ENCODE results near the gene PDE4C. TPM values are rescaled to one million over a fixed set of nuclear protein-coding genes. Genes with fewer than 3 reads are reported as not detected.
A peak's percentile ranks its signal among the peaks of the same experiment; 100 is the strongest.

PDE4C gene
- total RNA-seq, 1 donor from 2014 or later: 2.1 TPM

DNA sequence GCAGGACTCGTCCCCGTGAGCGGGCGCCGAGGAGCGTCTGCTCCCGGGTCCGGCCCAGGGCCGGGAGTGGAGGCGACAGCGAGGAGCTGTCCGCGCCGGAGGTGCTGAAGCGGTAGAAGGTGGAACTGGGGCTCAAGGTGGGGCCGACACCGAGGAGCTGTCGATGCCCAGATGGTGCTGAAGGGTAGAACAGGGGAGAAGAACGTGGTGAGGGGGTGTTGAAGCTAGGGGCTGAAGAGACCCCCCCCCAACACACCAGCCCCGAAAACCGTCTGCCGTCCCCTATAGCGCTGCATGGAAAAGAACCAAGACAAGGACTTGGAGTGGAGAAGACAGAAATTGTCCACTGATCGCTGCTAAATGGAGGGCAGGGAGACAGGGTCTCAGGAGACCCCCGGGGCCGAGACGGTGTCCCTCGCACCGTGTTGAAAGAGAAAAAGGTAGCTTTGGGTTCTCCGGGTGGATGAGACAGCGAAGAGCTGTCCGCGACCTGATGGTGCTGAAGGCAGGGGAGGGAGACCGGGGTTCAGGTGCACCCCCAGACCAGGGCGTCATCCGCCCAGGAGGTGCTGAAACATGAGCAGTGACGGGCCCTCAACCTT, 7.1 kb upstream of the PDE4C start:
- no peak overlapping the region for H3K27ac ChIP-seq (ENCODE audit: low read depth, low read length)
- H3K4me1 ChIP-seq (ENCODE audit: control insufficient read depth in 3 of 3, insufficient read depth in 3 of 3, low read length in 3 of 3): peaks cover 4 to 12% (median 9%) of the 10 kb centered on the region in 3 donors
- no peak overlapping the region for H3K4me3 ChIP-seq (ENCODE audit: low read length in 3 of 3)
- peaks cover 0 to 8% (median 0%) of the 10 kb centered on the region in 3 donors for H3K9me3 ChIP-seq (ENCODE audit: control insufficient read depth in 3 of 3, low read length in 3 of 3)
- no peak overlapping the region for H3K9ac ChIP-seq (ENCODE audit: low read depth in 1 of 3, low read length in 3 of 3)
- peaks cover 16 to 39% (median 22%) of the 10 kb centered on the region in 3 donors for H3K27me3 ChIP-seq (ENCODE audit: control insufficient read depth in 3 of 3, insufficient read depth in 3 of 3, low read length in 3 of 3)
- no peaks in the 10 kb centered on the region for H3K36me3 ChIP-seq (ENCODE audit: control insufficient read depth in 3 of 3, insufficient read depth in 3 of 3, low read length in 3 of 3)

DNA sequence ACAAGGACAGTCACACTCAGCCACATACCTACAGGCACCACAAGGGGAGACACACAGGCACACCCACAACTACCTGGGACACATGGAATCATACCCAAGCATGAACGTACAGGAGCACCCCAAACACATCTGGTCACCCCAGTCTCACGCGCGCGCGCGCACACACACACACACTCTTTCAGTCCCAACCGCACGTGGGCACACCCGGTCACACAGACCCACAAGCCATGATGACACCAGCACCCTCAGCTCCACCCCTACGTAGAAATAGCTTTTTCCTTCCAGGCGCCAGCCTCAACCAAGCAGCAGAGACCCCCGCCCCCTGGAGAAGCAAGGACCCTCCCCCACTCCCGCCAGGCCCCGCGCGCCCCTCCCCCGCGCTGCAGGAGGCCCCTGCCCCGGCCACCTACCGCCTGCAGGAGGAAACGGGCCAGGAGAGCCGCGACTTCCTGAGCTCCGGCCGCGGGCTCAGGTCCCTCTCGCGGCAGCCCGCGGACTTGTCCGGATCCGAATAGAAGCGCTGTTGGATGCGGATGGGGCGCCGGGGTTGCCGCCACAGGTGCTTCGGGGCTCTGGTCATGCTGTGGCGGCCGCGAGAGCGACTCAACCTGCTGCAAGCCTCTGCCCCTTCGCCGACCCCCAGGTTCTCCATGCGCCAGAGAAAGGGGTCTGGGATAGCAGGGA, 6.4 kb upstream of the PDE4C start:
- Histone ChIP-seq H3K9ac (ENCODE audit: low read depth in 1 of 3, low read length in 3 of 3) (no peak overlapping the region), H3K4me3 (ENCODE audit: low read length in 3 of 3) (no peak overlapping the region), H3K27me3 (ENCODE audit: control insufficient read depth in 3 of 3, insufficient read depth in 3 of 3, low read length in 3 of 3) (peaks cover 16 to 39% (median 22%) of the 10 kb centered on the region in 3 donors), H3K9me3 (ENCODE audit: control insufficient read depth in 3 of 3, low read length in 3 of 3) (peaks cover 0 to 8% (median 0%) of the 10 kb centered on the region in 3 donors), H3K4me1 (ENCODE audit: control insufficient read depth in 3 of 3, insufficient read depth in 3 of 3, low read length in 3 of 3) (peaks cover 9 to 19% (median 15%) of the 10 kb centered on the region in 3 donors), H3K36me3 (ENCODE audit: control insufficient read depth in 3 of 3, insufficient read depth in 3 of 3, low read length in 3 of 3) (no peaks in the 10 kb centered on the region), H3K27ac (ENCODE audit: low read depth, low read length) (no peak overlapping the region)

DNA sequence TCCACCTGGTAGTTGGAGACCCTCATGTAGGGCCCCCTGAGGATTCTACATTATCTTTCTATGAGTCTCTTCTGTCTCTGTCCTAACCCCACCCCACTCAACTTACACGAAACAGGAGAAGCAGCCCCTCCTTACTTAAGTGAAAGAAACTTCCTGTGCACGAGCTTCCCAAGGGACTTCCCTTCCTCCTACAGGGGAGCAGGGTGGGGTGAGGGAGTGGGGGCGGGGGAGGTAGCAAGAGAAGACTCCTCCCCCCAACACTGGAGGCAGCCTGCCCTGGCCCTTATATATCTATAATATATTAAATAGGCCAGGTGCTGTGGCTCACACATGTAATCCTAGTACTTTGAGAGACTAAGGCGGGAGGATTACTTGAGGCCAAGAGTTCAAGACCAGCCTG, 5.5 kb upstream of the PDE4C start:
- Histone ChIP-seq H3K4me1 (ENCODE audit: control insufficient read depth in 3 of 3, insufficient read depth in 3 of 3, low read length in 3 of 3) (peaks cover 17 to 28% (median 23%) of the 10 kb centered on the region in 3 donors), H3K9me3 (ENCODE audit: control insufficient read depth in 3 of 3, low read length in 3 of 3) (peaks cover 0 to 8% (median 0%) of the 10 kb centered on the region in 3 donors), H3K4me3 (ENCODE audit: low read length in 3 of 3) (no peak overlapping the region), H3K36me3 (ENCODE audit: control insufficient read depth in 3 of 3, insufficient read depth in 3 of 3, low read length in 3 of 3) (no peaks in the 10 kb centered on the region), H3K27me3 (ENCODE audit: control insufficient read depth in 3 of 3, insufficient read depth in 3 of 3, low read length in 3 of 3) (peaks cover 16 to 38% (median 26%) of the 10 kb centered on the region in 3 donors), H3K27ac (ENCODE audit: low read depth, low read length) (no peak overlapping the region), H3K9ac (ENCODE audit: low read depth in 1 of 3, low read length in 3 of 3) (no peak overlapping the region)

DNA sequence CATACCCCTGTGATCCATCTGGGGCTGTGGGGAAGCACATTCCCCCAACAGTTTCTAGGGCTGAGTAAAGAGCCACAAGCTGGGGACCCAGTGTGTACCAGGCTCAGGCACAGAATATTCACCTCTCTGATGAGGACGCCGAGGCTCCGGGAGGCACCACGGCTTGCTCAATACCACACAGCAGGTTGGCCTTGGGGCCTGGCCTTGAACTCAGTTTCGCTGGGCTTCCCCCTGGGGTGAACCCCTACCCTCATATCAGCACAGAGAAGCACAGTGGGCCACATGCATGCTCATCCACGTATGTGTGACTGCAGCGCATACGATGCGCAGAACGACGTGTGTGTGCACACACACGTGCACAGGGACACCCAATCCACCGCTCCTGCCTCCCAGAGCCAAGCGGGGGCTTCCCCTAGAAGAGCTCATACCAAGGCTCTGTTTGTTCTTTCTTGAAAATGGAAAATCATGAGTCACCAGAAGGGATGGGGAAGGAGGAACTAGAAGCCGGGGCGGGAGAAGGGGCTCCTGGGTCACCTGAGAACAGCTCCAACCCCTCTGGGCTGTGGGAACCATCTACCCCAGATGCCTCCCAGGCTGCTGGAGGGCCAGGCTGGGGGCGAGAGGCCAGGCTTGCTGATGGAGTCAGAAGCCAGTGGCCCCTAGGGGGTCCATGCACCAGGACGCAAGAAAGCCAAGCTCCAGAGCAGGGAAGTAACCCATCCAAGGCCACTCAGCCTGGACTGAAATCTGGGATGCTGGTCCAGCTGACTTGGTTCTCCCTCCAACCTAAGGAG, 4.9 kb upstream of the PDE4C start:
- peaks cover 0 to 8% (median 0%) of the 10 kb centered on the region in 3 donors for H3K9me3 ChIP-seq (ENCODE audit: control insufficient read depth in 3 of 3, low read length in 3 of 3)
- no peak overlapping the region for H3K27ac ChIP-seq (ENCODE audit: low read depth, low read length)
- no peak overlapping the region for H3K4me3 ChIP-seq (ENCODE audit: low read length in 3 of 3)
- peaks cover 16 to 34% (median 26%) of the 10 kb centered on the region in 3 donors for H3K27me3 ChIP-seq (ENCODE audit: control insufficient read depth in 3 of 3, insufficient read depth in 3 of 3, low read length in 3 of 3)
- no peak overlapping the region for H3K9ac ChIP-seq (ENCODE audit: low read depth in 1 of 3, low read length in 3 of 3)
- H3K4me1 ChIP-seq (ENCODE audit: control insufficient read depth in 3 of 3, insufficient read depth in 3 of 3, low read length in 3 of 3): peaks cover 19 to 28% (median 23%) of the 10 kb centered on the region in 3 donors
- H3K36me3 ChIP-seq (ENCODE audit: control insufficient read depth in 3 of 3, insufficient read depth in 3 of 3, low read length in 3 of 3): no peaks in the 10 kb centered on the region

DNA sequence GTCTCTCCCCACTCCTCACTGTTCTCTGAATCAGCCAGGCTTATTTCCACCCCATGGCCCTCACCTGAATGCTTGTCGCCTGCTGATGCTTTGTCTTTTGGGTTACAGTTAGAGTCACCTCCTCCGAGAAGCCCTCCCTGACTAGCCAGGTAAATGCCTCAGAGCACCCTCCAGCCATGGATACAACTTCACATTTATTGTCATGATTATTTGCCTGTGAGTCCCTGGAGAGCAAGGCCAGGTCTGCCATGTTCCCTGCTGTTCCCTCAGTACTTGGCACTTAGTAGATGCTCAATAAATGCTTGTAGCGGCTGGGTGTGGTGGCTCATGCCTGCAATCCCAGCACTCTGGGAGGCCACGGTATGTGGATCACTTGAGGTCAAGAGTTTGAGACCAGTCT, 3.7 kb upstream of the PDE4C start:
- Histone ChIP-seq H3K4me3 (ENCODE audit: low read length in 3 of 3) (no peak overlapping the region), H3K9me3 (ENCODE audit: control insufficient read depth in 3 of 3, low read length in 3 of 3) (peaks cover 0 to 8% (median 0%) of the 10 kb centered on the region in 3 donors), H3K36me3 (ENCODE audit: control insufficient read depth in 3 of 3, insufficient read depth in 3 of 3, low read length in 3 of 3) (no peaks in the 10 kb centered on the region), H3K27me3 (ENCODE audit: control insufficient read depth in 3 of 3, insufficient read depth in 3 of 3, low read length in 3 of 3) (peaks cover 16 to 38% (median 38%) of the 10 kb centered on the region in 3 donors), H3K27ac (ENCODE audit: low read depth, low read length) (no peak overlapping the region), H3K9ac (ENCODE audit: low read depth in 1 of 3, low read length in 3 of 3) (no peak overlapping the region), H3K4me1 (ENCODE audit: control insufficient read depth in 3 of 3, insufficient read depth in 3 of 3, low read length in 3 of 3) (peaks cover 27 to 40% (median 35%) of the 10 kb centered on the region in 3 donors)

DNA sequence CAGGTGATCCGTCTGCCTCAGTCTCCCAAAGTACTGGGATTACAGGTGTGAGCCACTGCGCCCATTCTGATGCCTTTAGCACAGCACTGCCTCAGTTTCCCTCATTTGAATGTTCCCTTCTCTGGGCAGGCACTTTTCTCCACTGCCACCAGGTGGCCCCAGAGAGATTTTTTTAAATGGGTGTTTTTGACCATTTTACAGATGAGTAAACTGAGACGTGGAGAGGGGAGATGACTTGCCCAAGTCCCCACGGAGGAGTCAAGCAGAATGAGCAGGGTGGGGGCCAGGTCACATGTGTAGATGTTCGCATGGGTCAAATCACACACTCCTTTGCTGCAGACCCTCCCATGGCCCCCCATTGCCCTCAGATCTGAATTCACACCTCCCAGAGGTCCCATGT, 3.2 kb upstream of the PDE4C start:
- Histone ChIP-seq H3K27me3 (ENCODE audit: control insufficient read depth in 3 of 3, insufficient read depth in 3 of 3, low read length in 3 of 3) (peaks cover 16 to 41% (median 37%) of the 10 kb centered on the region in 3 donors), H3K9ac (ENCODE audit: low read depth in 1 of 3, low read length in 3 of 3) (no peak overlapping the region), H3K36me3 (ENCODE audit: control insufficient read depth in 3 of 3, insufficient read depth in 3 of 3, low read length in 3 of 3) (no peaks in the 10 kb centered on the region), H3K4me3 (ENCODE audit: low read length in 3 of 3) (no peak overlapping the region), H3K27ac (ENCODE audit: low read depth, low read length) (no peak overlapping the region), H3K4me1 (ENCODE audit: control insufficient read depth in 3 of 3, insufficient read depth in 3 of 3, low read length in 3 of 3) (peaks cover 31 to 44% (median 38%) of the 10 kb centered on the region in 3 donors), H3K9me3 (ENCODE audit: control insufficient read depth in 3 of 3, low read length in 3 of 3) (peaks cover 0 to 8% (median 0%) of the 10 kb centered on the region in 3 donors)

DNA sequence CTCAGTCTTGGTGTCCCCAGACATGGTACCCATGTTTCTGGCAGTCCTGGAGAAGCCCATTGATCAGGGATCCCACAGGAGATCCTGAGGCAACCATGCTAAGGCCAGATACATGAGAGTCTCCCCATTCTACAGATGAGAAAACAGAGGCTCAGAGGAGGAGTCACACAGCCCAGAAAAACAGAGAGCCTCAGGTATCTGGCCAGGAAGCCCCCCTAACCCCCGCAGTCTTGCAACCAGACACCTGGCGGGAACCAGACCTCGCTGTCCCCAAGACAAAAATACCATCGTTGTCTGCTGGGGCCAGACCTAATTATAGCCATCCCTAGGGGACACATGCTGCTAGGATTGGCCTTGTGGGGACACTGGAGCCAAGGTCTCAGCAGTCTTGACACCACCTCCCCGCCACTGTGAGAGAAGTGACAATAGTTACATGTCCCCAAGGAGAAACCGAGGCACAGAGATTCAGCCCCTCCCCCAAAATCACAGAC, 1.6 kb upstream of the PDE4C start:
- H3K9me3 ChIP-seq (ENCODE audit: control insufficient read depth in 3 of 3, low read length in 3 of 3): no peaks in the 10 kb centered on the region
- peak overlapping the region in 2 of 3 donors; percentile 19 to 41 for H3K4me3 ChIP-seq (ENCODE audit: low read length in 3 of 3)
- H3K9ac ChIP-seq (ENCODE audit: low read depth in 1 of 3, low read length in 3 of 3): peak overlapping the region; percentile 29 to 51 (median 47)
- peaks cover 36 to 52% (median 43%) of the 10 kb centered on the region in 3 donors for H3K4me1 ChIP-seq (ENCODE audit: control insufficient read depth in 3 of 3, insufficient read depth in 3 of 3, low read length in 3 of 3)
- no peaks in the 10 kb centered on the region for H3K36me3 ChIP-seq (ENCODE audit: control insufficient read depth in 3 of 3, insufficient read depth in 3 of 3, low read length in 3 of 3)
- H3K27me3 ChIP-seq (ENCODE audit: control insufficient read depth in 3 of 3, insufficient read depth in 3 of 3, low read length in 3 of 3): peaks cover 6 to 25% (median 23%) of the 10 kb centered on the region in 3 donors
- H3K27ac ChIP-seq (ENCODE audit: low read depth, low read length): peak overlapping the region; percentile 87

DNA sequence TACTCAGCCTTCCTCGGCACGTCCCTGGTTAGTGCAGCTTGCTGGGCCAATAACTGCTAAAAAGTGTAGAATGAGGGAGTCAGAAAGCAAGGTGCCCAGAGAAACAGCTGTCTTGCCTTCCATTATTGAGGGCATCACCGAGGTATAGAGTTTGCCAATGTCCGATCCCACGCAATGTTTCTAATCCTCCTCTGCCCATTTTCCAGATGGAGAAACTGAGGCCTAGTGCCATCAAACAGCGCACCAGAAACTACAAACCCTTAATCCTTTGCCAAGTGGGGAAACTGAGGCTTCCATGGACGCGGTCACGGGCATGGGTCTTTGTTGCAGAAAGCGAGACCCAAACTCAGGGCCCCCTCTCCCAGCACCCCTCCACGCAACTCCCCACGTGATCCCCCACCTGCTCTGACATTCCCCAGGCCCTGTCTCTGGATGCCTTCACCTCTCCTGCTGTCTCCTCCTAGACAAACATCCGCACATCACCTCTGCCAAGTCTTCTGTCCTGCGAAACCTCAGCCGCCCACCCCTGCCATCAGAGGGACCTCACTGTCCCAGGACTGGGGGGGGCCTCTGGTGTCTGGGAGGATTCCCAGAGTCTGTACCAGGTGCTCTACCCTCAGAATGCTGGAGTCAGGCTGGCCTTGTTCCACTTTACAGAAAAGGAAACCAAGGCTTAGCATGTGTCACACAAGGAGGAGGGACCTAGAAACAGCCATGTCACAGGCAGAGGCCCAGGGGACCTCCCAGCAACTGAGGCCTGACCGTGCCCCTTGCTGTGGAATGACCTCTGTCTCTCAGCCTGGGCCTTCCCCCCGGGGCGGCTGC, 930 bp upstream of the PDE4C start:
- Histone ChIP-seq H3K9me3 (ENCODE audit: control insufficient read depth in 3 of 3, low read length in 3 of 3) (no peaks in the 10 kb centered on the region), H3K36me3 (ENCODE audit: control insufficient read depth in 3 of 3, insufficient read depth in 3 of 3, low read length in 3 of 3) (no peaks in the 10 kb centered on the region), H3K9ac (ENCODE audit: low read depth in 1 of 3, low read length in 3 of 3) (peak overlapping the region; percentile 28 to 60 (median 47)), H3K4me1 (ENCODE audit: control insufficient read depth in 3 of 3, insufficient read depth in 3 of 3, low read length in 3 of 3) (peaks cover 36 to 52% (median 40%) of the 10 kb centered on the region in 3 donors), H3K27ac (ENCODE audit: low read depth, low read length) (peak overlapping the region; percentile 87), H3K4me3 (ENCODE audit: low read length in 3 of 3) (peak overlapping the region in 1 of 3 donors; percentile 41), H3K27me3 (ENCODE audit: control insufficient read depth in 3 of 3, insufficient read depth in 3 of 3, low read length in 3 of 3) (peaks cover 1 to 22% (median 18%) of the 10 kb centered on the region in 3 donors)

DNA sequence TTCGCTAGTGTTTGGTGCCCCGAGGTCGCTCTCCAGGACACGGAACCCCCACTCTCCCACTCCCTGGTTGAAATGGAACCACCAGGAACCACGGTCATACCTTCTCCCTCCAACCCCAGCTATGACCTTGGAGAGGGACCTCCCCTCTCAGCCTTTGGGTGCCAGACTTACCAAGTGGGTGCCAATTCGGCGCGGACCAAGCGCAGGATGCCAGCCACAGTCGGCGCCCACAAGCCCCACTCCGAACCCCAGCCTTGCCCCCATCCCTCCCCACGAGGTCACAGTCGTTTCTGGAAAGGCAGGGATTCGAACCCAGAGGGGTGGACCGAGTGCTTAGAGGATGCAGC, 910 bp downstream of the PDE4C start:
- peak overlapping the region in 2 of 3 donors; percentile 68 to 79 for H3K9ac ChIP-seq (ENCODE audit: low read depth in 1 of 3, low read length in 3 of 3)

More for the DNA sequence above, 910 bp downstream of the PDE4C start:
- Histone ChIP-seq H3K36me3 (ENCODE audit: control insufficient read depth in 3 of 3, insufficient read depth in 3 of 3, low read length in 3 of 3) (no peaks in the 10 kb centered on the region), H3K27me3 (ENCODE audit: control insufficient read depth in 3 of 3, insufficient read depth in 3 of 3, low read length in 3 of 3) (peaks cover 0 to 29% (median 20%) of the 10 kb centered on the region in 3 donors), H3K4me1 (ENCODE audit: control insufficient read depth in 3 of 3, insufficient read depth in 3 of 3, low read length in 3 of 3) (peaks cover 36 to 43% (median 38%) of the 10 kb centered on the region in 3 donors), H3K9me3 (ENCODE audit: control insufficient read depth in 3 of 3, low read length in 3 of 3) (no peaks in the 10 kb centered on the region), H3K27ac (ENCODE audit: low read depth, low read length) (peak overlapping the region; percentile 87), H3K4me3 (ENCODE audit: low read length in 3 of 3) (peak overlapping the region in 2 of 3 donors; percentile 29 to 69)
